NCI-H2029 (cell line): ENCODE results near the gene AP2A2.
"Not testable (repeated sequence)": the region's sequence is repeated elsewhere in the genome, so short reads cannot be mapped to it uniquely, and the experiment has no call there.

Experiments used
- DNase-seq: peaks from one replicate; lab custom pipeline; 2025; lab: John Stamatoyannopoulos, UW

The AP2A2 gene

GRCh38 chr11:1015826-1016545 is 90.3 kb downstream of the AP2A2 start:
- DNase-seq: no peak

GRCh38 chr11:1016610-1017126 is 91.0 kb downstream of the AP2A2 start:
- not testable (repeated sequence) for DNase-seq

- DNase-seq: no peak
Observed at GRCh38 chr11:1017269-1018005, 91.8 kb downstream of the AP2A2 start.

GRCh38 chr11:1018091-1018490 is 92.4 kb downstream of the AP2A2 start:
- DNase-seq: no peak

GRCh38 chr11:1019321-1019910 is 93.7 kb downstream of the AP2A2 start:
- no peak for DNase-seq

- DNase-seq: no peak
Observed at GRCh38 chr11:1020211-1020905, 94.7 kb downstream of the AP2A2 start.

GRCh38 chr11:1022411-1022810 is 96.7 kb downstream of the AP2A2 start:
- no peak for DNase-seq

GRCh38 chr11:1022908-1023810 is 97.5 kb downstream of the AP2A2 start:
- no peak for DNase-seq

GRCh38 chr11:1023811-1024596 is 98.3 kb downstream of the AP2A2 start:
- no peak for DNase-seq

GRCh38 chr11:1024597-1025409 is 99.1 kb downstream of the AP2A2 start:
- DNase-seq: no peak

GRCh38 chr11:1025410-1026162 is 99.9 kb downstream of the AP2A2 start:
- no peak for DNase-seq

GRCh38 chr11:1026163-1026450 is 100.4 kb downstream of the AP2A2 start:
- no peak for DNase-seq

- DNase-seq: no peak
Observed at GRCh38 chr11:1026641-1027482, 101.2 kb downstream of the AP2A2 start.

GRCh38 chr11:1027483-1028290 is 102.0 kb downstream of the AP2A2 start:
- DNase-seq: no peak

GRCh38 chr11:1028291-1028540 is 102.5 kb downstream of the AP2A2 start:
- no peak for DNase-seq

- no peak for DNase-seq
Observed at GRCh38 chr11:1028616-1029015, 102.9 kb downstream of the AP2A2 start.

- DNase-seq: no peak
Observed at GRCh38 chr11:1029051-1029450, 103.4 kb downstream of the AP2A2 start.

GRCh38 chr11:1029654-1030053 is 104.0 kb downstream of the AP2A2 start:
- DNase-seq: no peak
